ENCODE measurements around the gene GAS6.
A peak's percentile ranks its signal among the peaks of the same experiment; 100 is the strongest.
"Not testable (repeated sequence)": the region's sequence is repeated elsewhere in the genome, so short reads cannot be mapped to it uniquely, and the experiment has no call there.

Gene GAS6

DNA sequence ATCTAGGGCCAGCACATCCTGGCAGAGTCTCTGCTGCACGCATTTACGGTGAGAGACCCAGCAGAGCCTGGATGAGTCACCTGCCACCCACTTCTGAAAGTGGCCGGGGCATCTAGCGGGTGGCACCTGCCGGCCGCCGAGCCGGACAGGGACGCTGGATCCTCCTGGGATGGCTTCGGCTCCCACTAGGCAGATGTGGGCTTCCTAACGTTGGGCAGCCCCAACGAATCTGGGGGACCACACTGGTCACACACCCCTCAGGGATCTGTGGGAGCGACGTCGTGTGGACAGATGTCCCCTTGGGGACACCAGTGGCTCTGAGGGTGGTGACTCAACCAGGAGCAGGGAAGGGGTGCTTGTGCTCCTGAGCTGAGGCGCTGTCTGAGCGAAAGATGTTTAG, 72.7 kb downstream of the GAS6 start:
- no peak for DNase-seq (ENCODE audit: low read depth in 2 of 2)

DNA sequence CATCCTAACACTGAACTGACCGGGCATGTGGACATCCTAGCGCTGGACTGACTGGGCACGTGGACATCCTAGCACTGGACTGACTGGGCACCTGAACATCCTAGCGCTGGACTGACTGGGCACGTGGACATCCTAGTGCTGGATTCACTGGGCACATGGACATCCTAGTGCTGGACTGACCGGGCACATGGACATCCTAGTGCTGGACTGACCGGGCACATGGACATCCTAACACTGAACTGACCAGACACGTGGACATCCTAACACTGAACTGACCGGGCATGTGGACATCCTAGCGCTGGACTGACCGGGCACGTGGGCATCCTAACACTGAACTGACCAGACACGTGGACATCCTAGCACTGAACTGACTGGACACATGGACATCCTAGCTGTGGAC, 73.9 kb downstream of the GAS6 start:
- DNase-seq (ENCODE audit: low read depth in 2 of 2), result not testable (repeated sequence)

DNA sequence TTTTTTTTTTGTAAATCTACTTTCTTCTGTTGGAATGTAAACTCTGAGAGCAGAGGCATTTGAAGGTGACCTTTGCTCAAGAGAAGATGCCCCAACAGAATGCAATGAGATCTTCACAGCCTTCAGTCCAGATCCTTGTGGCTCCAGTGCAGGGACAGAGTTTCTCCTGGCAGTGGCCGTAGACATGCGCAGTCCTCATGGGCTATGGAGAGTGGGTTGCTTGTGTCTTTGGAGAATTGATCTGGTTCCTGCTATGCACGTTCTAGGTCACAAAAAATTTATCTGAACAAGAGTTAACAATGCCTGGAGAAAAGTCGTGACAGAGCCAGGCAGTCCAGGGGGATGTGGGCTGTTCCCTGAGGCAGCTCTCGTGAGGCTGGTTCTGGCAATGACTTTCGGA, 74.7 kb downstream of the GAS6 start:
- DNase-seq (ENCODE audit: low read depth in 2 of 2), result no peak

DNA sequence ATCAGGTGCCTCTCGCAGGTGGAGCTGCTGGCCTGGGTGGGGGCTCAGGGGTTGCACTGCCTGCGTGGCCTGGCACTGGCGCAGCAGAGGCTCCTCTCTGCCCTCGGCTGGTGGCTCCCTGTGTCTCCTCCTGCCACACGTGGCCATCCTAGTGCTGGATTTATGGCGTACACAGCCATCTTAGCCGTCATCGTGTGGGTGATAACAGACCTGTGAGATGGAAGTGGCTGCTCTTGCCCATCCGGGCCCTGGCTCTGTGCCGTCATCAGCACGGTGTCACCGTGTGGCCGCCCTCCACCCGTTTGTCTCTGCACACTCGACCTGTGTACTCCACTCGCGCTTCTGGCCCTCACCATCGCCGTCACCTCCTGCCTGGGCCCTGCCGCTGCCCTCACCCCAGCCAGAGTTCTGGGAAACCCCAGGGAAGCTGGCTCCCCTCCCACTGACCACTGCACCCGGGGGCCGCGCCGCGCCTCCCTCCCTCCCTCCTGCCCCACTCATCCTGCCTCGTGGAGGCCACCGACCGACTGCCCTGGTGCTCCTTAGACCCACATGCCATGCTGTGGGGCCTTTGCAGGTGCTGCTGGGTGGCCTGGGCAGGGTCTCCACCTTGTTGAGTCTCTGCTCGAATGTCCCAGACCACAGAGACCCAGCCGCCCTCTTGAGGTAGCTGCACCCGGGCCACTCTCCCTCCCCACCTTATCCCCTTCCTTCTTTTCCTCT, 75.3 kb downstream of the GAS6 start:
- DNase-seq (ENCODE audit: low read depth in 2 of 2), result no peak

DNA sequence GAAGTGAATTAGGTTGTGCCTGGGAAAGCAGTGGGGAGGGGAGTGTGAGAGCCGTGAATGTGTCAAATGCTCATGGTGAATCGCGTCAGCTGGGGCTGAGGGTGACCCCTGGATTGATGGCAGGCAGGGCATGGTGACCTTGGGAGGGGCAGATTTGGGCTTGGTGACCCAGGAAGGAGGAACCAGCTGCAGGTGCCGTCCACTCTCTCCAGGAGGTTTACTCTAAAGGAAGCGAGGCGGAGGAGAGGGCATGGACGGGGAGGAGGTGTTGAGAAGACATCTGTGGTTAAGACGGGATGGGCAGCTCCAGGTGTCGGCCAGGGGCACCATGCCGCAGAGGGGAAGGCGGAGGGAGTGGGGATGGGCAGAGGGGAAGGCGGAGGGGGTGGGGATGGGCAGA, 76.2 kb downstream of the GAS6 start:
- no peak for DNase-seq (ENCODE audit: low read depth in 2 of 2)

DNA sequence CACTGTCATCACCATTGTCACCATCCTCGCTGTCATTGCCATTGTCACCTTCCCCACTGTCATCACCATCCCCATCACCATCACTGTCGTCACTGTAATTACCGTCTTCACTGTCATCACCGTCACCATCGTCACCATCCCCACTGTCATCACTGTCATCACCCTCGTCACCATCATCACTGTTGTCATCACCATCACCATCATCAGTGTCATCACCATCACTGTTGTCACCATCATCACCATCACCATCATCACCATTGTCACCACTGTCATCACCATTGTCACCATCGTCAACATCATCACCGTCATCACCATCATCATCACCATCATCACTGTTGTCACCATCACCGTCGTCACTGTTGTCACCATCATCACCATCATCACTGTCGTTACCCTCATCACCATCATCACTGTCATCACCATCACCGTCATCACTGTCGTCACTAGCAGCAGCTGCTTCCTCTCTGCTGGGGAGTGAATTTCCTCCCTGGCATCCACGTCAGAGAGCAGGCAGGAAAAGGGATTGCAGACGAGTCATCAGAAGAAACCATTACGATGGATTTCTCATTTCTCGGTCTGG, 77.5 kb downstream of the GAS6 start:
- no peak for DNase-seq (ENCODE audit: low read depth in 2 of 2)

DNA sequence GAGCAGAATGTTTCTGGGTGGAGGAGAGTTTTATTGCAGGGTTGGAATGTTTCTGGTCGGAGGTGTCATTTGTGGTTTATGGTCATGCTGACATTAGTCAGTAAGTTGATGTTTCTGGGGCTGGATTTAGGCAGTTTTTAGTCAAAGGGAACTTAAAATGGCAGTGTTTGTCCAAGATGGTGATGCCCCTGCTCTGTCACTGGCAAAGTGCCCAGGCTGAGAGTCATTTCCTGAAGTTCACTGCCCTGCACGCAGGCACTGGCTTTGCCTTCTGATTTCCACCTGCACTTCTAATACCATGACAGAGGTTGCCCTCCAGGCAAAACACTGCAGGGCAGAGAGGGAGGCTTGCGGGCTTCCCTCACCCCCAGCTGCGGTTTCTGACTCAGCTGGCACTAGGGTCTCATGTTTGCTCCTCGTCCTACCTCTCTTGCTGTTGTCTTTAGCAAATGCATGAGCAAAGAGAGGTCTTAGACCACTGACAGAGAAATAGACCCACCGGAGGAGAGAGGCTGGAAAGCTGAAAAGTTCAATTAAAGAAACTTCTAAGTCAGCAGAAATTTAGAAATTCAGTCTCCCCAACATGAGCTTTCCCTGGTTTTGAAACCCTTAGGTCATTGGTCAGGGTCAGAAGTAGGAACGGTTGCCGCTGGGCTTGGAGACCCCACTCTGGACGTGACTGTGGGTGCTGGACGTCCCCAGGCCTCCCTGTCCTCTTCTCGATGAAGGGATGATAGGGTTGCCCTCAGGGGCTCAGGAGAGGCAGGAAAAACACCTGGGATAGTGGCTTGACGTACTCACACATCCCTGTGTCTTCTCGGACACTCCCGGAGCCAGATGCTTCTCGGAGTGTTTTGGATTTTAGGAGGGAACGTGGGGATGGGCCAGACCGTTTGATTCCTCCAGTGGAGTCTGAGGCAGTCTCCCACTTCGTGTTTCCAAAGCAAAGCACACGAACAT, 78.5 kb downstream of the GAS6 start:
- DNase-seq (ENCODE audit: low read depth in 2 of 2), result peak in 1 of 2 donors; percentile 10

DNA sequence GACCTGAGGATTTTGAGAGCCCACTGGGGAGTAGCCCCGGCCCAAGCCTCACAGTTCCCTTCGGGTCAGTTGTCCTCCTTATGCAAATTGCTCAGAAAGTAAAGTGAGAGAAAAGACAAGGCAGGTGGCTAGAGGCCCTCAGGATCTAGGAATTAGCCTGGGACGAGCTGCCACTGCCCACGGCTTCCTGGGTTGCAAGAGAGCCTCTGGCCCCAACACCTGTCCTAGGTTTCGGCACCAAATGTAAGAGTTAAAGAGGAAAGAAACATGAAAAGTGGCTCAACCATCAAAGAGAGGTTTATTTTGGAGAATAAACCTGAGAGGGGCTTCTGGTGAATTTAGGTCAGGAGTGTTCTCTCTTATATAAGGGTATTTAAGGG, 79.2 kb downstream of the GAS6 start:
- no peak for DNase-seq (ENCODE audit: low read depth in 2 of 2)

DNA sequence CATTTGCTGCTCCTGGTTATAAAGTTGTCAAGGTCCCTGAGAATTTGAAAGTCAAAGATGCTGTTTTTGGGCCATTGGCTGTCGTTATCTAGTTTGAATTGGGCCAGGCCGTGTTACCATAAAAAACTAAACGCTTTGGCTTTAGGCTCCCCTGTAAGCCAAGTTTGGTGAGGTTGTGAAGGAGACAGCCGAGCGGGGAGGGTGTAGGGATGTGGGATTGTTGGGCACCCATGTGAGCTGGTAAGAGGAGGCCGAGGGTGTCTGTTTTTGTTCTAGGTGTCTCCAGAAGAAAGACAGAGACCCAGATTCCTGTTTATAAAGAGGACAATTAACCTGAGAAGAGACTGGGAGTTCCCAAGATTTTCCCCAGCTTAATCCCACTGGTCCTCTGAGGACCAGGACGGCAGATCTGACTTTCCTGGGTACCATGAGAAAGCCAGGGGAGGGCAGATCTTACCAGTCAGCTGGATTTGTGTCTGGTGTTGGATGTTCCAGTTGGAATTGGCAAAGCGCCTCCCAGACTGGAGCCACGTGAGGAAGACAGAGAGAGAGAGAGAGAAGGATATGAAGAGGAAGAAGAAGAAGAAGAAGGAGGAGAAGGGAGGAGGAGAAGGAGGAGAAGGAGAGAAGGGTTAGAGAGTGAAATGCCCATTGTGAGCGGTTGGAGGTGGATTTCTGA, 79.8 kb downstream of the GAS6 start:
- no peak for DNase-seq (ENCODE audit: low read depth in 2 of 2)

DNA sequence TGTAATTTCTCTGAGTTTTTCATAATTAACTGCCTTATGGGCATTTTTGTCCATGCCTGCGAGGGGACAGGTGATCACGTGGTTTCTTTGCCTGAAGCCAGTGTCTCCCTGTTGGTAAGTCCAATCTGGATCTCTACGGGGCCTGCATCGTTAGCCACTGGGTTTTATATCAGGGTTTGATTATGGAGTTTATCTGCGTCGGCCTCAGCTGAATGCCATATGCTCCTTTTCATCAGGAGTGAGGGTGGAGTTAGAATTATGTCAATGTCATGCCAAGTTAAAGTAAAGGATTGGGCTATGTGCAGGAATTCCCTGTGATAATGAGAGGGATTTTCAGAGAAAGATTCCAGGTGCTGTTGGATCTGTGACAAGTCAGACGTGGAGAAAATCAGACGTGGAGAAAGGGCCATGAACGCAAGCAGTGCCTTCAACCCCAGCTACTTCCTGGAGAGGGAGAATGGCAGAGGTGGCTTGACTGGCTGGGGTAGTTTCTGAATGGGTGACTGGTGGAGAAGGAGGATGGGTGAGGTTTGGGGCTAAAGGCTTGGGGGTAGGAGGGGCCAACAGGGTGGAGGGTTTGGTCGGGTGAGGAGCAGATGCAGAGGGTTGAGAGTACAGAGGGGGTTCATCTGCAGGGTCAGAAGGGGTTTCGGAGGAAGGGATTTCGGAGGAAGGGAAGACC, 80.5 kb downstream of the GAS6 start:
- no peak for DNase-seq (ENCODE audit: low read depth in 2 of 2)

DNA sequence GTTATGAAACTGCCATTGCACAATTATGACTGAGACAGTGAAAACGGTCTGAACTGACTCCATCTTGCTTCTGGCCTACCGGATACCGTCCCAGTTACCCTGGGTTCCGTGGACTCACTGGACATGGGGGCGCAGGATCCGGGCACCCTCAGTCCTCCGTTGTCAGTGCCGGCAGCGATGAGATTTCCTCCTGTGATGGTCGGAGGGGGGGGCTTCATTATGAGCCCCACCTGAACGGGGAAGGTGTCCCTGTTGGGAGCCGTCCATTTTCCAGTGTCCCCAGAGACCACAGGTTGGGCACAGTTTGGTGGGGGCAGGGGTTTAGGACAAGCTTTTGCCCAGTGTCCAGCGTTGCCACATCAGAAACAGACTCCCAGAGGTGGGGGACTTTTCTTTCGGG, 81.4 kb downstream of the GAS6 start:
- no peak for DNase-seq (ENCODE audit: low read depth in 2 of 2)

DNA sequence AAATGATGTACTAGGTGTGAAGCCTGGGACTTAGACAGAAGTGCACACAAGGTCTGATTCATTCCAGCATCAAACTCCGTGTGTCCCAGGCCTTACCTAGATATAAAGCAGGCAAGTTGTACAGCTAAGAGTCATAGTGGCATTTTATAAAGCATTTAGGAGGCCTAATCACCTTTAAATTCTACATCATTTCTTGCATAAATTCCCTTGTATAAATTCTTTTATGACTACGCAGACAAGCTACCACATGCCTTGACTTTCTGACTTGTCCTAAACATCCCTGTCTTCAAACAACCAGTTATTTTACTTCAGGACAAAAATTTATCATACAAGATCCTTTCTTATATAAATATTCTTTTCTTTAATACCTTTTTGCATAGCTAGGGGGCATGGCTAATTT, 82.3 kb downstream of the GAS6 start:
- DNase-seq (ENCODE audit: low read depth in 2 of 2), result no peak

DNA sequence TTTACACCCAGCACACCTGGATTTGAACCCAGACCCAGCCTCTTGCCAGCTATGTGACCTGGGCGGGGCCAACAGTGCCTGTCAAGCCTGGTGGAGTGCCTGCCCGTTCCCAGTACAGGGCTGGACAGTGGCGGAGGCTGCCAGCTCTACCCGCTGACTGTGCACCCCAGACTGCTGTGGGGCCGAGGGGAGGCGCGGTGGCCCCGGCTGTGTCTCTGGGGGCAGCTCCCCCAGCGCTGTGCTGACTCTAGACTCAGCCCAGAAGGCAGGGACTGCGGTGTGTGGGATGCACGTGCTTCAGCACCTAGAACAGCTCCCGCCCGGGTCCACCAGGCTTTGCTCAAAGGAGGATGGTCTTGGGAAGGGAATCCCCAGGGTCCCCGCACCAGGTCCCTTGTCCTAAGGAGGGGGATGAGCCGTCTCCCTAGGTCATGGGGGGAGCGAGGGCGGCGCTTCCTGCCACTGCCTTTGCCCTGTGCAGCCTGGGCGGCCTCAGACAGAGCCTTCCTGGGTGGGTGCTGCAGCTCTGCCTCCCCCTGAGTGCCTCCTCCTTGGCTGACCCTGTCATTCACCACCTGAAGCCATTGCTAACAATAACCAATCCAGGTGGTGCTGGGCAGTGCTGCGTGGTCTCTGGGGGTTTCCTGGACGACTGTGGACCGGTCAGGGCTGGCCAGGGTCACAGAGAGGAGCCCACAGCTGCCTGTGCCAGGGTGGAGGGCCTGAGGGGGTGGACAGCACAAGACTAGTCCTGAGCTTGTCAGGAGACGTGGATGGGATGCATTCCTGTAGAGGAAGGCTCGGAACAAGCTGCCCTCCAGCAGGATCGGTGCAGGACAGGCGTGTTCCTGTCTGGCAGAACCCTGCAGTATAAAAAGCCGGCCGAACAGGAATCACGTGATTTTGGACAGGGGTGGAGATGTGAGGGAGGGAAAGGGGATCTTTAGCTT, 86.3 kb downstream of the GAS6 start:
- no peak for DNase-seq (ENCODE audit: low read depth in 2 of 2)

DNA sequence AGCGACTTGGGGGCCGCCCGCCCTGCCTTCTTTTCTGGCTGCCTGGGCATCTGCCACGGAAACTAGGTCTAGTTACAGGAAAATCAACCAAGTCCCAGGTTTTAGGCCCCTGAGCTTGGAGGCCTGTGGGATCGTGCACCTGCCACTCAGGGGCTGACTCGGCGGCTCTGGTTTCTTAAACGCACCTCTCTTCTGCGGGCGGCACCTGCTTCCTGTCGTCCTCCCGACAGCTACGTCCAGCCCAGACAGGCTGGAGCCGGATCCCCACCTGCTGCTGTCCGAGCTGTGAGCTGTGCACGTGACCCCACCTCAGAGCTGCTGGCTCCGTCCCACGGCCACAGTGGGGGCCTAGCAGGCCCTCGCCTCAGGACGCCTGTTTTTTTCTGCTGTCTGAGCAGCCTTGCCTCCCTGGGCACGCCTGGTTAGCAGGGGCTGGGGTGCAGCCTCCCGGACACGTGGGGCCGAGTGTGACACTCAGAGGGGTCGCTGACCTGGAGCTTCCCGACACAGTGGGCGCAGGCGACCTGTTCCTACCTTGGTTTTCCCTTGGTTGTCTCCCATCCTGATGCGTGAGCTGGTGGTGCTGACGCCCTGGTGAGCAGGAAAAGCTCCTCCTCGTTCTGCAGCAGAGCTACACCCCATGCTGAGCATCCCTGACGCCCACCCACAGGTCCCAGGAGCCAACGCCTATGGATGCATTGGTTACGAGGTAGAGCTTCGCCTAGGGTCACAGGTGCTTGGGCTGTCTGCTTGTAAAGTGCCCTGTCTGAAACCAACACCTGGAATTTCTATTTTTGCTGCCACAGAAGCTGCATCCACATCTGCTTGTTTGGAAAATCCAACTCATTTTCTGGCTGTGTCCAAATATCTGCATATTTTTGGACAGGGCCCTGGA, 87.4 kb downstream of the GAS6 start:
- DNase-seq (ENCODE audit: low read depth in 2 of 2), result no peak

DNA sequence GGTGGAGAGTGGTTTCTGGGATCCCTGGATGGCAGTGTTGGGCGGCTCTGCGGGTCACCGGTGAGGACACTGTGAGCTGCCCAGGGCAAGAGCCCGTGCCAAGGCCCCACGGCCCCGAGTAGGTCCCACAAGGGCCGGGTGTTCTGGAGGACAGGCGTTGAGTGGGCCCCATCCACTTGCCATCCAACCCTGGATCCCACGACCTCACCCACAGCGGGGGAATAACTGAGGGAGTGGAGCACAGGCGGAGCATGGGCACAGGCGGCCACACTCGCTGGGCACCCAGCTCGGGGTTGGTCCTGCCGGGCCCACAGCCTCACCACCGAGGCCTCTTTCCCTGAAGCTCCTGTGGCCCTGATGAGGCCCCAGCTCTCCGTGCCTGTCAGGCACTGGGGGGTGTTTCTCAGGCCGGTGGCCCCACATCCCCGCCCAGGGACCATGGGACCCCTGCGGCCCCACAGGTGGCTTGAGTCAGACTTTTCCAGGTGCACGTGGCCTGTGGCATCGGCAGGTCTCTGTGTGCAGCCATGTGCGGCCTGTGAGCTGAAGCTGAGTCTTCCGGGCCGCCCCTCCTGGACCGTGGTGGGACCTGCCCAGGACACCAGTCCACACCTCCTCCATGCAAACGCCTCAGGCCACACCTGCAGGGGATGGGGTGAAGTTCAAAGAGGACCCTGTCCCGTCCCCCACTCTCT, 88.3 kb downstream of the GAS6 start:
- DNase-seq (ENCODE audit: low read depth in 2 of 2), result no peak

DNA sequence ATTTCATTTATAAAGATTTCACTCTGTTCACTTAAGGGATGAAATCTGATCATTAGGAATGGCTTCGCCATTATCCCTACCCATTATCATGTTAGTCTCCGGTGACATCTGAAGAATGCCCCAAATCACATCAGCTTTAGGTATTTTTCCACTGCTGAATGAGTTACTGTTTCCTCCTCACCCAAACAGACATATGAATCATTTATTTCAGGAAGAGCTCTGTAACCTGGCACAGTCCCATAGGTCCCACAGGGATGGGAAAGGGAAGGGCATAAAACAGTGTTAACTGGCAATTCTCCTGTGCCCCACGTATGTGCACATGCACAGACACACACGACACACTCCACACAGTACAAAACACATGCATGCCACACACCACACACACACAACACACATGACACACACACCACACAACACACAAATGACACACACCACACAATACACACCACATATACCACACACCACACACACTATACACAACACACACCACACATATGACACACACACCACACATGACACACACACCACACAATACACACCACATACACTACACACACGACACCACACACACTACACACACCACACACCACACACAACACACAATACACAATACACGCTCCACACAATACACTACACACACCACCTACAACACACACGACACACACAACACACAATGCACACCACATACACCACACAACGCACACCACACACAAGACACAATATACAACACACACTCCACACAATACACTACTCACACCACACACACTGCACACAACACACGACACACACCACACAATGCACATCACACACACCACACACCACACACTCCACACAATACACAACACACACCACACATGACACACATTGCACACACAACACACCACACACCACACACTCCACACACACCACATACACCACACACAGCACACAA, 89.4 kb downstream of the GAS6 start:
- DNase-seq (ENCODE audit: low read depth in 2 of 2), result no peak

DNA sequence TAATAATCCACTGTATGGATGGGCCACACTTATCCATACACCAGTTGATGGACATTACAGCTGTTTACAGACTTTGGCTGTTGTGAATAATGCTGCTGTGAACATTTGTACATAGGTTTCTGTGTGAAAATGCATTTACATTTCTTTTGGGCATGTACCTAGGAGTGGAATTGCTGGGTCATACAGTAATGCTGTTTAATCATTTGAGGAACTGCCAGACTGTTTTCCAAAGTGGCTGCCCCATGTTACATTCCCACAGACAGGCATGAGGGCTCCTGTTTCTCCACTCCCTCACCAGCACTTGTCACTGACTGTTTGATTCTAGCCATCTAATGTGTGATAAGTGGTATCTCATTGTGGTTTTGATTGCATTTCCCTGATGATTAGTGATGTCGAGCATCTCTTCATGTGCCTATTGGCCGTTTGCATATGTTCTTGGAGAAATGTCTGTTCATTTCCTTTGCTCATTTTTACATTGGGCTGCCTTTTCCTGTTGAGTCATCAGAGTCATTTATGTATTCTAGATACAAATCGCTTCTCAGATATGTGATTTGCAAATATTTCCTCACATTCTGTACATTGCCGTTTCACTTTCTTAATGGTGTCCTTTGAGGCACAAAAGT, 92.1 kb downstream of the GAS6 start:
- DNase-seq (ENCODE audit: low read depth in 2 of 2), result no peak
